ENCODE results near the gene CEP170B. TPM values are rescaled to one million over a fixed set of nuclear protein-coding genes. Genes with fewer than 3 reads are reported as not detected.

The CEP170B gene
- total and polyA plus RNA-seq, 4 donors = 1.5 to 10.9 (median 6.7) TPM

DNA sequence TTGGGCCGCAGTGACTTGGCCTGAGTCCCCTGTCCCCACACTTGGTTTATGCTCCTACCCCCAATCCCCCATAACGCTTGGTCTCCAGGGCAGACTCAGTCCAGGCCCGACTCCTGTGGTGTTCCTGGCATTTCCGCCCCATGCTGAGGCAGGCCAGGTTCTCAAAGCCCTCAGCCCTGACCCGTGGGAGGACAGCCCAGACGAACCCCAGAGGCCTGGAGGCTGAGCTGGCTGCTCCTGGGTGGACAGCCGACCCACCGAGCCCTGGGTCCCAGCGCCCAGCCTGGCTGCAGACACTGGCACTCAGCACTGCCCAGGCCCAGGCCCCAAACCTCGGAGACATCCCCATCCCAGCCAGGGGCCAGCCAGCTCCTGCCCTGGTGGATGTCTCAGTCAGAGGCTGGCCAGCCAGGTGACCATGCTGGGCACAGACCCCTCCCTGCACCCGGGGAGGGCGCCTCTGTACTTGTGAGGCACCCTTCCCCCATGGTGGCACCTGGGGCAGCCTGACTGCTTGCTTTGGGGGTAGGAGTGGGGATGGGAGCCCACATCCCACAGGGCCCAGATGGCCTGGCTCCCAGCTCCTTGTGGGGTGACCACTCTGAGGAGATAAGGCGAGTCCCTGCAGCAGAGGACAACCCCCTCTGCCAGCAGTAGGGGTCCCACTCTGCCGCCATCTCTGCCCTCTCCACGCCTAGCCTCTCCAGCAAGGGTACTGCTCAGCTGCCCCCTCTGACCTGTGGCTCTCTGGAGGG, 61.0 kb downstream of the CEP170B start:
- H3K36me3 ChIP-seq (ENCODE audit: control insufficient read depth in 4 of 4, insufficient read depth in 3 of 4, low read depth in 1 of 4, low read length in 3 of 4) = no peaks in the 10 kb centered on the region
- H3K4me1 ChIP-seq (ENCODE audit: control insufficient read depth in 4 of 4, insufficient read depth in 4 of 4, low read length in 3 of 4) = no peaks in the 10 kb centered on the region
- H3K27ac ChIP-seq (ENCODE audit: low read depth in 1 of 2, low read length in 2 of 2) = no peak overlapping the region
- H3K9me3 ChIP-seq (ENCODE audit: control insufficient read depth in 4 of 4, low read length in 3 of 4) = peaks cover 0 to 4% (median 0%) of the 10 kb centered on the region in 4 donors
- no peak for DNase-seq (ENCODE audit: low spot score)
- H3K9ac ChIP-seq (ENCODE audit: low read depth in 1 of 2, low read length in 2 of 2) = no peak overlapping the region
- H3K4me3 ChIP-seq (ENCODE audit: low read depth in 1 of 3, low read length in 3 of 3) = no peak overlapping the region
- WGBS = 84% methylated on average over 15 of the region's 15 CpGs
- TF ChIP-seq FOXA2 (IDR thresholded peaks at IDR 0.05) (no peak), TAF1 (conservative IDR thresholded peaks at IDR 0.05) (no peak), EGR1 (IDR thresholded peaks at IDR 0.05; ENCODE audit: low read depth in 2 of 2) (no peak), FOXA1 (IDR thresholded peaks at IDR 0.05) (no peak), NR2F2 (IDR thresholded peaks at IDR 0.05) (no peak), HNF4A (conservative IDR thresholded peaks at IDR 0.05) (no peak), SP1 (IDR thresholded peaks at IDR 0.05) (no peak), GABPA (IDR thresholded peaks at IDR 0.05 in 1 of 2, conservative IDR thresholded peaks at IDR 0.05 in 1 of 2) (no peak), HNF4G (IDR thresholded peaks at IDR 0.05) (no peak)
- TF ChIP-seq, protein P1, sequence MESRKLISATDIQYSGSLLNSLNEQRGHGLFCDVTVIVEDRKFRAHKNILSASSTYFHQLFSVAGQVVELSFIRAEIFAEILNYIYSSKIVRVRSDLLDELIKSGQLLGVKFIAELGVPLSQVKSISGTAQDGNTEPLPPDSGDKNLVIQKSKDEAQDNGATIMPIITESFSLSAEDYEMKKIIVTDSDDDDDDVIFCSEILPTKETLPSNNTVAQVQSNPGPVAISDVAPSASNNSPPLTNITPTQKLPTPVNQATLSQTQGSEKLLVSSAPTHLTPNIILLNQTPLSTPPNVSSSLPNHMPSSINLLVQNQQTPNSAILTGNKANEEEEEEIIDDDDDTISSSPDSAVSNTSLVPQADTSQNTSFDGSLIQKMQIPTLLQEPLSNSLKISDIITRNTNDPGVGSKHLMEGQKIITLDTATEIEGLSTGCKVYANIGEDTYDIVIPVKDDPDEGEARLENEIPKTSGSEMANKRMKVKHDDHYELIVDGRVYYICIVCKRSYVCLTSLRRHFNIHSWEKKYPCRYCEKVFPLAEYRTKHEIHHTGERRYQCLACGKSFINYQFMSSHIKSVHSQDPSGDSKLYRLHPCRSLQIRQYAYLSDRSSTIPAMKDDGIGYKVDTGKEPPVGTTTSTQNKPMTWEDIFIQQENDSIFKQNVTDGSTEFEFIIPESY (IDR thresholded peaks at IDR 0.05) = no peak
- TF ChIP-seq, protein P2, sequence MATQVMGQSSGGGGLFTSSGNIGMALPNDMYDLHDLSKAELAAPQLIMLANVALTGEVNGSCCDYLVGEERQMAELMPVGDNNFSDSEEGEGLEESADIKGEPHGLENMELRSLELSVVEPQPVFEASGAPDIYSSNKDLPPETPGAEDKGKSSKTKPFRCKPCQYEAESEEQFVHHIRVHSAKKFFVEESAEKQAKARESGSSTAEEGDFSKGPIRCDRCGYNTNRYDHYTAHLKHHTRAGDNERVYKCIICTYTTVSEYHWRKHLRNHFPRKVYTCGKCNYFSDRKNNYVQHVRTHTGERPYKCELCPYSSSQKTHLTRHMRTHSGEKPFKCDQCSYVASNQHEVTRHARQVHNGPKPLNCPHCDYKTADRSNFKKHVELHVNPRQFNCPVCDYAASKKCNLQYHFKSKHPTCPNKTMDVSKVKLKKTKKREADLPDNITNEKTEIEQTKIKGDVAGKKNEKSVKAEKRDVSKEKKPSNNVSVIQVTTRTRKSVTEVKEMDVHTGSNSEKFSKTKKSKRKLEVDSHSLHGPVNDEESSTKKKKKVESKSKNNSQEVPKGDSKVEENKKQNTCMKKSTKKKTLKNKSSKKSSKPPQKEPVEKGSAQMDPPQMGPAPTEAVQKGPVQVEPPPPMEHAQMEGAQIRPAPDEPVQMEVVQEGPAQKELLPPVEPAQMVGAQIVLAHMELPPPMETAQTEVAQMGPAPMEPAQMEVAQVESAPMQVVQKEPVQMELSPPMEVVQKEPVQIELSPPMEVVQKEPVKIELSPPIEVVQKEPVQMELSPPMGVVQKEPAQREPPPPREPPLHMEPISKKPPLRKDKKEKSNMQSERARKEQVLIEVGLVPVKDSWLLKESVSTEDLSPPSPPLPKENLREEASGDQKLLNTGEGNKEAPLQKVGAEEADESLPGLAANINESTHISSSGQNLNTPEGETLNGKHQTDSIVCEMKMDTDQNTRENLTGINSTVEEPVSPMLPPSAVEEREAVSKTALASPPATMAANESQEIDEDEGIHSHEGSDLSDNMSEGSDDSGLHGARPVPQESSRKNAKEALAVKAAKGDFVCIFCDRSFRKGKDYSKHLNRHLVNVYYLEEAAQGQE (IDR thresholded peaks at IDR 0.05) = no peak
- TF ChIP-seq, protein P3, sequence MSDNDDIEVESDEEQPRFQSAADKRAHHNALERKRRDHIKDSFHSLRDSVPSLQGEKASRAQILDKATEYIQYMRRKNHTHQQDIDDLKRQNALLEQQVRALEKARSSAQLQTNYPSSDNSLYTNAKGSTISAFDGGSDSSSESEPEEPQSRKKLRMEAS (IDR thresholded peaks at IDR 0.05) = no peak
- TF ChIP-seq, protein P4, sequence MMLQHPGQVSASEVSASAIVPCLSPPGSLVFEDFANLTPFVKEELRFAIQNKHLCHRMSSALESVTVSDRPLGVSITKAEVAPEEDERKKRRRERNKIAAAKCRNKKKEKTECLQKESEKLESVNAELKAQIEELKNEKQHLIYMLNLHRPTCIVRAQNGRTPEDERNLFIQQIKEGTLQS (IDR thresholded peaks at IDR 0.05) = no peak
- no peaks in the 10 kb centered on the region for H3K27me3 ChIP-seq (ENCODE audit: control insufficient read depth in 4 of 4, insufficient read depth in 4 of 4, low read length in 3 of 4)

DNA sequence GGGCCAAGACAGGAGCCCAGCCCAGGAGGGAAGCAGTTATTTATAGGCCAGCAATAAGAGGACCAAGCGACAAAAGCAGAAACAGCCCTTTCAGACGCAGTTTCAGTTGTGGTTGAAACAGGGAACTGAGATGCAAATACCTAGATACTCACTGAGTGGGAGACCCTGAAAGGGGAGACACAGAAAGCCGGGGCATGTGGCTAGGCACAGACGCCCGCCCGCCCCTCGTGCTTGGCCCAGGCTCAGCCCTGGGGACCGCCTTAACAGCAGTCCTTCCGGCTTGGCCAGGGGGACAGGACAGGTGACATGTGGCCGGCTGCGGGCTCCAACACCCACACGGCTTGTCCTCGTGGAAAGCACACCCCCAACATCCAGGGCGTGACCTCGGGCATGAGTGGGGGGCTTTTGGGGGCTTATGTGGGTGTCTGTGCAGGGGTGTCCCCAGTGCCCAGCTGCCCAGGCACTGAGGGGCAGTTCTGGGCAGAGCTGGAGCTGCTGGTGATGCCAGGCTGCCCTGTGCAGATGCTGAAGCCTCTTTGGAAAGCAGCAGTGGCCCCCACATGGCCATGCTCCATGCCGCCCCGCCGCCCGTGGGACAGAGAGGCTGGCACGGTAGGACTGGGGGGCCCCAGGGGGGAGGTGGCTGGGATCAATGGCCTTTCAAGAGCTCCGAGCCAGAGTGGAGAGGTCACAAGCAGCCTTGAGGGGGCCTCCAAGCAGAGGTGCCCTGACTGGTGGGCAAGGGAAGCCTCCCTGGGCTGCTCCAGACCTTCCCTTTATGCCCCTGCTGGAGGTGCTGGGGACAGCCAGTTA, 61.8 kb downstream of the CEP170B start:
- H3K9me3 ChIP-seq (ENCODE audit: control insufficient read depth in 4 of 4, low read length in 3 of 4) = peaks cover 0 to 4% (median 0%) of the 10 kb centered on the region in 4 donors
- 75% methylated on average over 21 of the region's 21 CpGs for WGBS
- no peaks in the 10 kb centered on the region for H3K36me3 ChIP-seq (ENCODE audit: control insufficient read depth in 4 of 4, insufficient read depth in 3 of 4, low read depth in 1 of 4, low read length in 3 of 4)
- DNase-seq (ENCODE audit: low spot score) = no peak
- H3K9ac ChIP-seq (ENCODE audit: low read depth in 1 of 2, low read length in 2 of 2) = no peak overlapping the region
- no peaks in the 10 kb centered on the region for H3K27me3 ChIP-seq (ENCODE audit: control insufficient read depth in 4 of 4, insufficient read depth in 4 of 4, low read length in 3 of 4)
- no peak overlapping the region for H3K27ac ChIP-seq (ENCODE audit: low read depth in 1 of 2, low read length in 2 of 2)
- no peaks in the 10 kb centered on the region for H3K4me1 ChIP-seq (ENCODE audit: control insufficient read depth in 4 of 4, insufficient read depth in 4 of 4, low read length in 3 of 4)
- H3K4me3 ChIP-seq (ENCODE audit: low read depth in 1 of 3, low read length in 3 of 3) = no peak overlapping the region
- TF ChIP-seq, protein P2 (IDR thresholded peaks at IDR 0.05) = no peak
- no peak for TF ChIP-seq RXRA (IDR thresholded peaks at IDR 0.05)
- no peak for TF ChIP-seq HNF4G (IDR thresholded peaks at IDR 0.05)
- TF ChIP-seq SP1 (IDR thresholded peaks at IDR 0.05) = no peak
- TF ChIP-seq, protein P4 (IDR thresholded peaks at IDR 0.05) = no peak
- TF ChIP-seq, protein P1 (IDR thresholded peaks at IDR 0.05) = no peak
- no peak for TF ChIP-seq NR2F2 (IDR thresholded peaks at IDR 0.05)
- no peak for TF ChIP-seq JUND (IDR thresholded peaks at IDR 0.05)
- no peak for TF ChIP-seq FOXA2 (IDR thresholded peaks at IDR 0.05)
- TF ChIP-seq EGR1 (IDR thresholded peaks at IDR 0.05; ENCODE audit: low read depth in 2 of 2) = no peak
- TF ChIP-seq, protein P3 (IDR thresholded peaks at IDR 0.05) = no peak
- no peak for TF ChIP-seq HNF4A (conservative IDR thresholded peaks at IDR 0.05)
